GM19452 (cell line): ENCODE measurements around the gene TEAD1.
A peak's percentile ranks its signal among the peaks of the same experiment; 100 is the strongest.

Source experiments
- ATAC-seq: cut with Tn5 transposase; IDR thresholded peaks from one replicate; pipeline ENCODE4 v1.9.1; 2021; ENCODE audit not compliant: unreplicated experiment

Gene TEAD1

GRCh38 chr11:12673924-12674570 lies at the start of gene TEAD1:
TSS of gene TEAD1 (plus strand) at chr11:12674421.
- ATAC-seq, result peak; percentile 84

DNA sequence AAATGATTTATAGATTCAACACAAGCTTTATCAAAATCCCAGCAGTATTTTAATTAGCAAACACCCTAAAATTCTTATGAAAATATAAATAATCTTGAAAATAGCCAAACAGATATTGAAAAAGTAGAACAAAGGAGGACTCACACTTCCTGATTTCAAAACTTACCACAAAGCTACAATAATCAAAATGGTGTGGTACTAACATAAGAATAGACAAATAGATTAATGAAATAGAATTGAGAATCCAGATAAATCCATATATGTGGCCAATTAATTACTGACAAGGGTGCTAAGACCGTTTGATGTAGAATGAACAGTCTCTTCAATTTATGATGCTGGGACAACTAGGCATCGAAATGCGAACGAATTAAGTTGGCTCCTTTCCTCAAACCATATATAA lies 49.6 kb upstream of the TEAD1 start:
- ATAC-seq, result no peak

- no peak for ATAC-seq
Observed at GRCh38 chr11:12625438-12626071, 48.7 kb upstream of the TEAD1 start.

GRCh38 chr11:12626616-12627015 lies 47.6 kb upstream of the TEAD1 start:
- no peak for ATAC-seq

GRCh38 chr11:12628314-12628713 lies 45.9 kb upstream of the TEAD1 start:
- ATAC-seq, result no peak

DNA sequence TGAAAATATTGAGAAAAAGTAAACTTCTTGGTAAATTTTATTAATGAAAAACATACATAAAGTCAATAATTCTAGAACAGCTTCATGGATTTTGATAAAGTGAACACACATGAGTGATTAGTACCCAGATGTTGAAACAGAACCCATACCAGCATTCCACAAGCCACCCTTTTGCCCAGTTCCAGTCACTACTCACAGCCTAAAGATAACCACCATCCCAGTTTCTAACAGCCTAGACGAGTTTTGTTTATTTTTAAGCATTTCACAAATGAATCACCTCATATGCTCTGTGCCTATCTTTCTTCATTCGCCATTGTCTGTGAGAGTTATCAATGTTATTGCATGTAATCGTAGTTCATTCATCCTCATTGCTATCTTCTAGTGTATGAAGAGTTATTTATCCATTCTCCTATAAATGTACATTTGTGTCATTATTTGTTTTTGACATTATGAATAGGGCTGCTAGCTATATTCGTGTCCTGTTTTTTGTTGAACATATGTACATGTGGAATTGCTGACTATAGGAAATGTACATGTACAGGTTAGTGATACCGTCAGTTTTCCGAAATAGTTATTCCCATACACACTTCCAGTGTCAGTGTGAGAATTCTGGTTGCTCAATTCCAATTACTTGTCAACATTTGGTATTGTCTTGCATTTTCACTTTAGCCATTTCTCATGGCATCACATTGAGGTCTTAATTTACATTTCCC lies 44.5 kb upstream of the TEAD1 start:
- ATAC-seq, result no peak

DNA sequence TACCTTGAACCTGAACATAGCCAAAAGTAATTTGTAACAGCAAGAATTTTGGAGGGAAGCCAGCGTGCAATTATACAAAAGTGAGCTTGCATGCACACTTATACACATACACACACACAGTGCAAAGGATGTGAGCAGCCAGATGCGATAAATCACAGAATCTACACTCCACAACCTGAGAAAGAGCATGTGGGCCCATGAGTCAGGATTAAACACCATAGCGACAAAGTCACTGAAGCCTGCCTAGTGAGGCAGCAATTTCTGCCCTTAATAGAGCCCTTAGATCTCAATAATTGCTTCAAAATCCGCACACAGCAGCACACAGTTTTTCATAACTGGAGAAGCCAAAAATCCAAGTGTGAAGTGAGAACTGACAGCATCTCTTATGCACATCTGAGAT lies 42.6 kb upstream of the TEAD1 start:
- no peak for ATAC-seq

DNA sequence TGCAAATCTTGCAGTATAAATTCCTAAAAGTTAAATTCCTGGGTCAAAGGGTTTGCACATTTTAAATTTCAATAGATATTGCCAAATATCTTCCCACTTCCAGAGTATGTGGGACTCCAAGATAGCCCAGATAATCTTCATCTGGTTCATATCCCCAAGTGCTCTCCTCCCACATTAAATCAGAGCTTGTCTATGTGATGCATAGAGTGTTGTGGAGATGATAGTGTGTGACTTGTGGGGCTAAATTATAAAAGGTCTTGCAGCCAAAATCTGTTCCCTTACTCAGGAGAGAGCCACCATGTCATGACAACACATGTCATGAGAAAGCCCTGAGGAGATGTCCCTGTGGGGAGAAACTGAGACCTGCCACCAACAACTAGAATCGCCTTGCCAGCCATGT lies 39.9 kb upstream of the TEAD1 start:
- no peak for ATAC-seq

- ATAC-seq, result no peak
Observed at GRCh38 chr11:12636871-12637410, 37.3 kb upstream of the TEAD1 start.

DNA sequence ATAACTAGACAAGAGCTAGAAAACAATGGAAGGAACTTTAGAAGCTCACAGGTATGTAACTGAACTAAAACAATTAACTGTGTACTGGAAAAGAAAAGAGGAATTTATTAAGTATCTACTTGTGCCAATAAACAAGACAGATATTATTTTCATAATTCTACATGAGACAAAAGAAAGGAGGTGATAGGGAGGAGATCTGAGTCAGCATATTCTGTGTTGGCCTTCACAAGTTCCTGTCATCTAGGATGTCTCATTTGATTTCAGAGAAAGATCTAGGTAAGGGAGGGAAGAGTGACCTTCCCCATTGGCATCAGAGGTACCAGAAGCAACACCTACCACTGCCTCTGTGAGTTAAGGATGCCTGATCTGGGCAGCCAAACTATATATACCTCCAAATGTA lies 34.8 kb upstream of the TEAD1 start:
- no peak for ATAC-seq

DNA sequence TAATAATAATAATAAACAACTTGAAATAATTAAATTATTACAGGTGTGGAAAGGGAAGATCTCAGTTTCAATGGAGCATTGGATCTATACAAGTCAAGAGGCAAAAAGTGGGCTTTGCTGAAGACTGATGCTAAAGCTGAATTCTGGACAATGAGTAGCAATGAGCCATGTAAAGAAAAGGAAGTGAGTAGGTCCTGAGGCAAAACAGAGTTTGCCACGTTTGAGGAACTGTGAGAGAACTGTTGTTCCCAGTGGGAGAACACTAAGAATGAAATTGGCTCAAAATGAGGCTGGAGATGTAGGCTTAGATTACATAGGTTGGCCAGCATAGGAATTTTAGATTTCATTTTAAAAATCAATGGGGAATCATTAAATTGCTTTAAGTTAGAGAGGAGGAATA lies 33.9 kb upstream of the TEAD1 start:
- ATAC-seq, result no peak

GRCh38 chr11:12640926-12641849 lies 33.0 kb upstream of the TEAD1 start:
- ATAC-seq, result no peak

DNA sequence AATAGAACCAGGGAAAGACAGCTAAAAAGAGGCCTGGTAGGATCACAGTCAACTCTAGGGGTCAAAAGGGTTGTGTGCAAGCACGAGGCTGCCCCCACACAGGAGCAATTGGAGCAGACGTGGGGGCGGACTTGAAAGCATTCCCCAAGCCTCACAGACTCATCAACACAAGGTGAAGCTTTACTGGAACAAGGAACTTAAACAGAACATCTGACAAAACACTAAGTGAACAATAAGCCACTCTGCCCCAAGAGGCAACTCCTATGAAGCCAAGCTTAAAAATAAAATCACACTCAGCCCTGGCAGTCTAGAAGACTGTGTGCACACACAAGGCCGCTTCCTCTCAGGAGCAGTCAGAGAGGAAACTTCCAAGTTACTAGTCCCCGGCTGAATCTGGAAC lies 32.2 kb upstream of the TEAD1 start:
- no peak for ATAC-seq

DNA sequence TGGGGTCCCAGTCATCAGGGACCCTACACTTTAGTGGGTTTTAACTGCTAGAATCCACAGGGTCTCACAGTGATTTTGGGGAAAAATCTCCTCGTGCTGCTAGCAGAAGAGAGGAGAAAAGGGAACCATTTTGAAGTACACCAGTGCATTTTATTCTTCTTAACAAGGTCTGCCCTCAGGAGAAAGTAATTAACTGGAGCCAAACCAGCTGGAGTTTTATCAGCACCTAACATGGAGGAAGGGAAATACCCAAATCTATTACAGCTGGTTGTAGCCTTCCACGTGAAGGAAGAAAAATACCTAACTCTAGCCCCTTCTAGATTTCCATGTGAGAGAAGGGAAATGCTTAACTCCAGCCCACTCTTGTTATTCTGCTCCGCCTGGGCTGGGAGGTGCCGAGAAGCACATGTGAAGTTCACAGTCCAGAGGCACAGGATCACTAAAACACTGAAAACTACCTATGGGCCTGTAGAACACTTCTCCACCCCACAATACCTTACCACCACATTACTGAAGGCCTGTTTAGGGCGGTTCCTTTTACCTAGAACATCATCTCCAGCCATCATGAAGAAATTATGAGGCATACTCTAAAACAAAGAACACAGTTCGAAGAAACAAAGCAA lies 31.3 kb upstream of the TEAD1 start:
- no peak for ATAC-seq

DNA sequence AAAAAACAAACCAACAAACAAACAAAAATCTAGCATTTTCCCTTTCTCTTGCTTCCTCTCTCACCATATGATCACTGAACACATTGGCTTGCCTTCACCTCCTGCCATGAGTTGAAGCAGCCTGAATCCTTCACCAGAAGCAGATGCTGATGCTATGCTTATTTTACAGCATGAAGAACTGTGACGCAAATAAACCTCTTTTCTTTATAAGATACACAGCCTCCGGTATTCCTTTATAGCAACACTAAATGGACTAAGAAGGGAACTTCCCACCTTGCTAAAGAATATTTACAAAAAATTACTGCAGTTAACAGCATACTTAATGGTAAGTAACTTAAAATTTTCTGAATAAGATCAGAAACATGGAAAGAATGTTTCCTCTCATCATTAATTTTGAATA lies 27.7 kb upstream of the TEAD1 start:
- ATAC-seq, result no peak

GRCh38 chr11:12653729-12654128 lies 20.5 kb upstream of the TEAD1 start:
- ATAC-seq, result no peak

- no peak for ATAC-seq
Observed at GRCh38 chr11:12655842-12656241, 18.4 kb upstream of the TEAD1 start.

DNA sequence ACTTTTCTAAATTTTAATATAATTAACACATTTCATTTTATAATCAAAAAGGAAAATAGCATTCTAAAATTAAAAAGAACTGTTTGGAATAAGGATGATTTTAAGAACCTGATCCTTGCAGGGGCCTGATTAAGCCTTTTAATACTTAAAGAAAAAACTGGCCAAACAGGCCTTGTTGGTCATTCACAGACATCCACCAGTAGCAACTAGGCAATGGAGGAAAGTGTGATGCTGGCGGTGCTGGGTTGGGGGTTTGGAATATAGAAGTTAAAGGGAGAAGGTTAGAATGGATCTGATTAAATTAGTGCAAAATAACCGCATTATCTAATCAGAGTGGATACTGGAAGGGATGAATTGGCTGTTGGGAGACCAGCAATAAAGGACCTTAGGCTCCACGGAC lies 16.9 kb upstream of the TEAD1 start:
- ATAC-seq, result no peak

DNA sequence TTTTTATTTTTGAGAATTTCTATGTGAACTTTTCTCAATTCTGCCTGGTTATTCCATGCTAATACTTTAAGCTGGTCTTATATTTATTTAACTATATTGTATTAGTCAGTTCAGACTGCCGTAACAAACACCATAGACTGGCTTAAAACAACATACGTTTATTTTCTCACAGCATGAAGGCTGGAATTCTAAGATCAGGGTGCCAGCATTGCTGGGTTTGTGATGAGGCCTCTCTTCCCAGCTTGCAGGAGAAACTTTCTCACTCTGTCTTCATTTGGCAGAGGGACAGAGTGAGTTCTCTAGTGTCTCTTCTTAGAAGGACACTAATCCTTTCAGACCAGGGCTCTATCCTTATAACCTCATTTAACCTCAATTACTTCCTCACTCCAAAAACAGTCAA lies 16.2 kb upstream of the TEAD1 start:
- ATAC-seq, result no peak

DNA sequence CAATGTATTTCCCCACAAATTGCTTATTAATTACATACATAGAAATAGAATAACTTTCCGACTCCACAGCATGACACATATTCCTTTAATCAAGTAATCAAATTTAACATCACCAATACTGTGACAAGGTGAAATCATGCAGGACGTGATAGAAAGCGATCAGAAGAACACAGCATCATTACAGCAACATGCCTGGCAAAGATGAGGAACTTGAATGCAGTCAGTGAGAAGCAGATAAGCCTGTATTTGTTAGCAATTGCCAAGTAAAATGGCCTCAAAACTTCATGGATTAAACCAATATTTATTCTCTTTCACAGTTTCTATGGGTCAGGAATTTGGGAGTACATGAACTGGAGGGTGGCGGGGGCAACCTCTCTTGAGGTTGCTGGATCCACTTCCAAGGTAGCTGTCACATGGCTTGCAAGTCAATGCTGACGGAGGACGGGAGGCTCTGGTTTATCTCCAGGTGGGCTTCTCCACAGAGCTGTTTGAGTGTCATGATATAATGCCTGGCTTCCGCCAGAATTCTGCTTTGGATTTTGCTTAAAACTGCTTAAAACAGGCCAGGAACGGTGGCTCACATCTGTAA lies 12.0 kb upstream of the TEAD1 start:
- no peak for ATAC-seq
